Esophagus muscularis mucosa (tissue), 4 donors: ENCODE results near the gene TGFB1I1. TPM values are rescaled to one million over a fixed set of nuclear protein-coding genes. Genes with fewer than 3 reads are reported as not detected.

Experiments
- DNase-seq: peaks from one replicate; pipeline ENCODE4 v3.0.0-alpha.2; 2017; ENCODE audit errors: extremely low spot score
- H3K27ac ChIP-seq, 4 donors: fragments of 200-600 bp; sonication (generic); replicated peaks in 1 of 4; 1 replicate in 3 of 4; 2 replicates in 1 of 4; pipeline ENCODE4 v1.5.1; 2016 to 2019; ENCODE audit warnings: mild to moderate bottlenecking in 1 of 4
- H3K27me3 ChIP-seq, 4 donors: fragments of 200-600 bp; sonication (generic); one replicate each; pipeline versions ENCODE4 v1.5.1 to v1.6.0; 2016 to 2019
- H3K36me3 ChIP-seq, 4 donors: fragments of 200-600 bp; sonication (generic); one replicate each; pipeline ENCODE4 v1.5.1; 2016 to 2019
- H3K4me1 ChIP-seq, 4 donors: fragments of 200-600 bp; sonication (generic); one replicate each; pipeline ENCODE4 v1.5.1; 2016 to 2019
- H3K4me3 ChIP-seq, 4 donors: fragments of 200-600 bp; sonication (generic); 1 replicate in 2 of 4; 2 replicates in 2 of 4; pipeline ENCODE4 v1.5.1; 2016 to 2019; ENCODE audit warnings: mild to moderate bottlenecking in 4 of 4, moderate library complexity in 1 of 4
- H3K9me3 ChIP-seq, 4 donors: fragments of 200-600 bp; sonication (generic); 1 replicate in 3 of 4; 2 replicates in 1 of 4; pipeline ENCODE4 v1.5.1; 2016 to 2019
- EP300 ChIP-seq: sonication (generic); formaldehyde crosslinking; IDR thresholded peaks from one replicate; pipeline ENCODE4 v1.6.1; 2017; ENCODE audit warnings: antibody characterized with exemption
- POLR2A ChIP-seq: fragments of 450-650 bp; IDR thresholded peaks from one replicate; pipeline ENCODE4 v1.6.1; 2017; ENCODE audit warnings: antibody characterized with exemption, moderate library complexity, mild to moderate bottlenecking, low read depth
- POLR2AphosphoS5 ChIP-seq, 2 donors: sonication (generic); formaldehyde crosslinking; IDR thresholded peaks; one replicate each; pipeline ENCODE4 v1.6.1; 2017; ENCODE audit warnings: antibody characterized with exemption in 2 of 2
- WGBS: methylation state at CpG from one replicate; pipeline ENCODE4 v1.1.5; 2018; 5-methylcytosine and 5-hydroxymethylcytosine counted together
- intact Hi-C: fragments of 100-400 bp; cut with DNase I; formaldehyde crosslinking; loops from one replicate; pipeline ENCODE4 v1.15.1; 2023
- total RNA-seq, 4 donors: library from RNA; depleted of rRNA; stranded (reverse); fragments of >200 nt; gene quantifications; one replicate each; pipeline versions ENCODE4 v1.1.0 to v1.2.1, GENCODE V29; 2016
- TF ChIP-seq, protein P1 (sequence below), 3 experiments: fragments of 200-600 bp in 2 of 3; fragments of 450-650 bp in 1 of 3; sonication (generic) in 2 of 3; IDR thresholded peaks; one replicate each; pipeline ENCODE4 v1.5.1; 2017 to 2019; ENCODE audit warnings: antibody characterized with exemption in 3 of 3, mild to moderate bottlenecking in 2 of 3, moderate library complexity in 1 of 3

The TGFB1I1 gene
- total RNA-seq, 4 donors from 2014 or later, result 255 to 471 (median 274) TPM

DNA sequence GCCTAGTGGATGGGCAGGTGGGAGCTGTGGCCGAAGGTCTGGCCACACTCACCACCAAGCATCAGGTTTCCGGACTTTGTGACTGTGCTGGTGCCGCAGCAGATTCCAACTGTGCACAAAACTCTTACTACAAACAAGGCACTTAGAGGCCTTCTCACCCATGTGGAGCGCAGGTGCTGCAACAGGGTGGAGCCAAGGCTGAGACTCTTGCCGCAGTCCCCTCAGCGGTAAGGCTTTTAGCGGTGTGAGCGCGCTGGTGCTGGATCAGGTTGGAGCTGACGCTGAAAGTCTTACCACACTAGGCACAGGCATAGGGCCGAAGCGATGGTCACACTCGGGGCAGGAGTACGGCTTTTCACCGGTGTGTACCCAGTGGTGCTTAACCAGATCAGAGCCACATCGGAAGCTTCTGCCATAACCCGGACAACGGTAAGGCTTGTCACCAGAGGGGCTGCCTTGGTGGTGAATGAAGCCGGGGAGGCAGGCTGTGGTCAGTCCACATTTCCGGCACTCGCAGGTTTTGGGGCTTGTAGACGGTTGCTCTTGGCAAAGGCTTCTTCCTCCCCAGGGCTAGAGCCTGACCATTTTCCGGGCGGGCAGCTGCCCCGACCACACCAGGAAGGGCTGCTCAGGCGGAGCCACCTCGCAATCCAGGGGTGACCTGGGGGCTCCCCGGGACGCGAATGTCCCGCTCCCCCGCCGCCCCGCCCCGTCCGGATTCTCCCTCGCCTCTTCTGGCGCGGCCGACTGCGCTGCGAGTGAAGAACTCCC lies 13.7 kb upstream of the TGFB1I1 start:
- intact Hi-C loops, result loop anchor here (10.0 kb wide), 1 partner anchor 407 kb away; no protein-coding TSS in a partner anchor
- Histone ChIP-seq H3K9me3 (no peaks in the 10 kb centered on the region), H3K27ac (peak overlapping the region; percentile 92 to 99 (median 98)), H3K4me1 (peaks cover 56 to 67% (median 61%) of the 10 kb centered on the region in 4 donors), H3K36me3 (peaks cover 13 to 21% (median 17%) of the 10 kb centered on the region in 4 donors), H3K27me3 (no peaks in the 10 kb centered on the region), H3K4me3 (peak overlapping the region; percentile 72 to 96 (median 82))
- TF ChIP-seq POLR2A (no peak), EP300 (no peak), POLR2AphosphoS5 (IDR thresholded peaks at IDR 0.05) (peak in 1 of 2 donors; percentile 29)
- TF ChIP-seq, protein P1, sequence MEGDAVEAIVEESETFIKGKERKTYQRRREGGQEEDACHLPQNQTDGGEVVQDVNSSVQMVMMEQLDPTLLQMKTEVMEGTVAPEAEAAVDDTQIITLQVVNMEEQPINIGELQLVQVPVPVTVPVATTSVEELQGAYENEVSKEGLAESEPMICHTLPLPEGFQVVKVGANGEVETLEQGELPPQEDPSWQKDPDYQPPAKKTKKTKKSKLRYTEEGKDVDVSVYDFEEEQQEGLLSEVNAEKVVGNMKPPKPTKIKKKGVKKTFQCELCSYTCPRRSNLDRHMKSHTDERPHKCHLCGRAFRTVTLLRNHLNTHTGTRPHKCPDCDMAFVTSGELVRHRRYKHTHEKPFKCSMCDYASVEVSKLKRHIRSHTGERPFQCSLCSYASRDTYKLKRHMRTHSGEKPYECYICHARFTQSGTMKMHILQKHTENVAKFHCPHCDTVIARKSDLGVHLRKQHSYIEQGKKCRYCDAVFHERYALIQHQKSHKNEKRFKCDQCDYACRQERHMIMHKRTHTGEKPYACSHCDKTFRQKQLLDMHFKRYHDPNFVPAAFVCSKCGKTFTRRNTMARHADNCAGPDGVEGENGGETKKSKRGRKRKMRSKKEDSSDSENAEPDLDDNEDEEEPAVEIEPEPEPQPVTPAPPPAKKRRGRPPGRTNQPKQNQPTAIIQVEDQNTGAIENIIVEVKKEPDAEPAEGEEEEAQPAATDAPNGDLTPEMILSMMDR (IDR thresholded peaks at IDR 0.05), result peak in 1 of 3 experiments; percentile 22
- WGBS, result 0% methylated on average over 6 of the region's 42 CpGs
- DNase-seq, result no peak

DNA sequence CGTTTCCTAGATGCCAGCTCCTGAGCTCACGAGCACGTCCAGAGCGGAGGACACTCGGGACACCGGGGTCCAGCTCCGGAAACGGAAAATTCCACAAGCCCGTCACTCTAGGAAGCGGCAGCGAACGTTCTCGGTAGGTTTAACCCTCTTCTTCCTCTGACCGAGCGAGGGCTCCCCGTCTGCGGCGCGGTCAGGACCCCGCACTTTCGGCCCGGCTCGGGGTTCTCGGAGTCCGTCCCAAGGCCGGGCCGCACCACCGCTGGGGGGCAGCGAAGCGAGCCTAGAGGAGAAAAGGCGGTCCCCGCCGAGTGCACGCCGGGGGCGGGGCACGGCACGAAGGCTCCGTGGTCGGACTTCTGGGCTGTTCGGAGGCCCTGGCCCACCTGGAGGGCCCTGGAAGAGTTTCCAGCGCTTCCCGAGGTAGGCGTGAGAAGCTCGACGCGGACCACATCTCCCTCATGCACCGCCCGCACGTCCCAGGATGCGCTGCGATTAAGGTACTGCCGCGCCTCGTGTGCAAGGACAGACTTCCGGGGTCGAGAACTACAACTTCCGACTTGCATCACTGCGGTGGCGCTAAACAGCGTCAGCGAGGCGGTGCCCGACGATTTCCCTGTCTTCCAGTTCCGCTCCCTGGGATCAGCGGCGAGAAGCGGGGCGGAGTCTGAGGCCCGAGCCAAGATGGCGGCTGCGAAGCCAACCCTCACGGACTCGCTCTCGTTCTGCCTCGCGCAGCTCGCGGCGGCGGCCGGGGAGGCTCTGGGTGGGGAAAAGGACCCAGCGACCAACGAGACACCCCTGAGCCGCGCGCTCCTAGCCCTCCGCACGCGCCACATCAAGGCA lies 12.9 kb upstream of the TGFB1I1 start, which contains the start of gene ARMC5:
Gene ARMC5 (plus strand): TSS at position 658 of the 843 bp plus-strand sequence. CDS start 24 bp downstream, at position 682.
- H3K27ac ChIP-seq, result peak within 1 kb of the TSS; percentile 92 to 99 (median 98)
- H3K9me3 ChIP-seq, result no peaks in the 10 kb centered on the region
- peaks cover 14 to 29% (median 24%) of the 10 kb centered on the region in 4 donors for H3K36me3 ChIP-seq
- intact Hi-C loops, result loop anchor here (10.0 kb wide), 1 partner anchor 406 kb away; no protein-coding TSS in a partner anchor
- DNase-seq, result peak; percentile 99
- H3K27me3 ChIP-seq, result no peaks in the 10 kb centered on the region
- WGBS, result 0% methylated on average over 34 of the region's 91 CpGs
- H3K4me3 ChIP-seq, result peak within 1 kb of the TSS; percentile 72 to 96 (median 82)
- peaks cover 48 to 59% (median 52%) of the 10 kb centered on the region in 4 donors for H3K4me1 ChIP-seq
- TF ChIP-seq POLR2A, result peak; percentile 53
- TF ChIP-seq, protein P1 (IDR thresholded peaks at IDR 0.05), result peak; percentile 61 to 69 (median 62)
- peak; percentile 89 to 94 for TF ChIP-seq POLR2AphosphoS5 (IDR thresholded peaks at IDR 0.05)
- no peak for TF ChIP-seq EP300

DNA sequence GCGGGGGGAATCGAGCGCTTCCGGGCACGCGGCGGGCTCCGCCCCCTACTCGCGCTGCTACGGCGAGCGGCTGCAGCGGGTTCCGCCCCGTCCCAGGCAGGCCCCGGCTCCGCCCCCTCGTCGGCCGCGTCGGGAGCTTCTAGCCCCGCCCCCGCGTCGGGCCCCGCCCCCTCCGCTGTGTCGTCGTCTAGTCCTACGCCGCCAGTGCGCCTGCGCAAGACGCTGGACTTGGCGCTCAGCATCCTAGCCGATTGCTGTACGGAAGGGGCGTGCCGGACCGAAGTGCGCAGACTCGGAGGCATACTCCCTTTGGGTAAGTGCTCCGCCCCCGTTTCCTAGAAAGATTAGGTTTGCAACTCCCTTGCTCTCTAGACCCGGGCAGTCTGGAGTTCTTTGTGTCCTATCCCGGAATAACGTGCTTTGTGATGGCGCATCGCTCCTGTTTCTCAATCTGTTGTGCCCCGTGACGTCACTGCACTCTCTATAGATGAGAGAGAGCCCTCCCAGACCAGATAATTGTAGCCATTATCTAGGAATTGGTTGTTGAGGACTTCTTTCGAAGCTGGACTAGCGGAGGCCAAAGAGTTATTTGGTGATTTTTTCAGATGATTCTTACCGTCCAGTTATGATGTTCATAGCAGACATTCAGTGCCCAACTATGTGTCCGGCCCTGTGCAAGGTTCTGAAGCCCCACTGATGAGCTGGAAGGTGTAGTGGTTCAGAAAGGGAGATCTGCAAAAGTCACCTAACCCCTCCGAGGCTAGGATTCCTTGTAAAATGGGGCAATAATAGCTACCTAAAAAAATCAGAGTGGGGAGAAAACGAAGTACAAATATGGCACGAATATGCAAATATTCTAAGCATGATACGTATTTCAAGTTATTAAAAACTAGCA lies 12.0 kb upstream of the TGFB1I1 start:
- Histone ChIP-seq H3K27ac (peak overlapping the region; percentile 92 to 99 (median 98)), H3K27me3 (no peaks in the 10 kb centered on the region), H3K4me1 (peaks cover 39 to 50% (median 44%) of the 10 kb centered on the region in 4 donors), H3K9me3 (no peaks in the 10 kb centered on the region), H3K36me3 (peaks cover 20 to 38% (median 32%) of the 10 kb centered on the region in 4 donors), H3K4me3 (peak overlapping the region; percentile 72 to 96 (median 82))
- TF ChIP-seq, protein P1 (IDR thresholded peaks at IDR 0.05), result peak in 1 of 3 experiments; percentile 7
- TF ChIP-seq POLR2A (no peak), POLR2AphosphoS5 (IDR thresholded peaks at IDR 0.05) (peak in 1 of 2 donors; percentile 97), EP300 (peak; percentile 22)
- intact Hi-C loops, result loop anchor here (10.0 kb wide), 1 partner anchor 405 kb away; no protein-coding TSS in a partner anchor
- peak; percentile 100 for DNase-seq
- WGBS, result 8% methylated on average over 15 of the region's 61 CpGs

DNA sequence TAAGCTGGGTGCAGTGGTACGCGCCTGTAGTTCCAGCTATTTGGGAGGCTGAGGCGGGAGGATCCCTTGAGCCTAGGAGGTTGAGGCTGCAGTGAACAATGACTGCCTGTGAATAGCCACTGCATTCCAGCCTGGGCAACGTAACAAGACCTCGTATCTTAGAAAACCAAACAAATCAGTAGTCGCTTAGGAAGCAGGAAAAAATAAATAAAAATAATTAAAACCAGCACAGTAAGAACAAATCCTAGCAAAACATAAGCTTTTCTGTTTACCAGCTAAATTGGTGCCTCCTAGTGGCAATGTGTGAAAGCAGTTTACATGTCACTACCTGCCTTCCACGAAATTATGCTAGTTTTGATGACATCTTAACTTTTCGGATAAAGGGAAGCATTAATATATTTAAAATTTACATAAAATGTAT lies 11.4 kb upstream of the TGFB1I1 start:
- no peak for DNase-seq
- Histone ChIP-seq H3K27ac (peak overlapping the region; percentile 86 to 99 (median 95)), H3K4me1 (peaks cover 32 to 43% (median 37%) of the 10 kb centered on the region in 4 donors), H3K36me3 (peaks cover 22 to 43% (median 38%) of the 10 kb centered on the region in 4 donors), H3K9me3 (no peaks in the 10 kb centered on the region), H3K4me3 (peak overlapping the region; percentile 72 to 96 (median 82)), H3K27me3 (no peaks in the 10 kb centered on the region)
- intact Hi-C loops, result no loop called here
- no peak for TF ChIP-seq EP300
- TF ChIP-seq, protein P1 (IDR thresholded peaks at IDR 0.05), result peak; percentile 24 to 61 (median 29)
- 43% methylated on average over 8 of the region's 8 CpGs for whole genome bisulfite sequencing
